HepG2 (cell line): ENCODE results near the gene NUP133. TPM values are rescaled to one million over a fixed set of nuclear protein-coding genes. Genes with fewer than 3 reads are reported as not detected.

ENCODE experiments used
- ATAC-seq: fragments of 200-7000 bp; cut with Tn5 transposase; 3 replicates; pipeline ENCODE4 v1.9.1; 2020; ENCODE audit warnings: mild to moderate bottlenecking, moderate library complexity
- BruUV-seq: library from RNA; stranded (reverse); fragments of 400-500 nt; replicated peaks from 2 replicates; lab custom pipeline; 2021; lab: Mats Ljungman, UMichigan
- CTCF ChIA-PET: fragments of 300-600 bp; formaldehyde crosslinking; extraction: SDS; loops from one replicate; lab custom pipeline; 2021; ENCODE audit warnings: low total read pairs, inconsistent platforms, low intra/inter-chr PET ratio; lab: Yijun Ruan, JAX
- POLR2A ChIA-PET: fragments of 350-600 bp; sonication (Branson Sonifier 250); formaldehyde crosslinking; loops from one replicate; lab custom pipeline; 2020; ENCODE audit warnings: antibody characterized with exemption, inconsistent platforms; lab: Yijun Ruan, JAX
- DNase-seq: peaks from one replicate; pipeline ENCODE4 v3.0.0-alpha.2; 2015; ENCODE audit warnings: low spot score
- FAIRE-seq: peaks from 3 replicates; lab custom pipeline; 2011; peaks lifted over from hg19 to GRCh38; lab: Jason Lieb, UNC
- H2AFZ ChIP-seq: one replicate; pipeline ENCODE4 v1.6.1; 2011; ENCODE audit warnings: low read length, inconsistent platforms
- H3K27ac ChIP-seq: fragments of 300-600 bp; 3 replicates; pipeline ENCODE4 v1.8.0; 2011; ENCODE audit warnings: mixed run types, mild to moderate bottlenecking, mixed read lengths, low read length, inconsistent platforms; ENCODE audit not compliant: insufficient read depth; ENCODE audit errors: extremely low read length
- H3K27me3 ChIP-seq, 2 experiments: fragments of 200-600 bp in 1 of 2; 2 replicates in 1 of 2; 3 replicates in 1 of 2; pipeline versions ENCODE4 v1.6.0 to v1.8.0; 2011; ENCODE audit warnings: low read length in 2 of 2, mild to moderate bottlenecking in 2 of 2, moderate library complexity in 2 of 2, inconsistent platforms in 1 of 2; ENCODE audit not compliant: insufficient read depth in 2 of 2, control insufficient read depth in 1 of 2
- H3K36me3 ChIP-seq, 2 experiments: fragments of 200-600 bp in 1 of 2; replicated peaks in 1 of 2; 2 replicates in 1 of 2; 3 replicates in 1 of 2; pipeline versions ENCODE4 v1.5.1 to v1.8.0; 2011; ENCODE audit warnings: low read length in 2 of 2, inconsistent platforms in 1 of 2; ENCODE audit not compliant: insufficient read depth in 2 of 2, control insufficient read depth in 1 of 2
- H3K4me1 ChIP-seq: 2 replicates; pipeline ENCODE4 v1.5.1; 2012; ENCODE audit warnings: low read length, inconsistent platforms; ENCODE audit not compliant: insufficient read depth
- H3K4me2 ChIP-seq: 2 replicates; pipeline ENCODE4 v1.6.0; 2011; ENCODE audit warnings: low read depth, low read length, inconsistent platforms
- H3K4me3 ChIP-seq, 3 experiments: fragments of 200-600 bp in 1 of 3; sonication (generic), shearing (Covaris generic) in 1 of 3; replicated peaks in 1 of 3; 2 replicates each; pipeline ENCODE4 v1.5.1; 2011 to 2016; ENCODE audit warnings: low read length in 3 of 3, inconsistent platforms in 2 of 3, low read depth in 2 of 3, mild to moderate bottlenecking in 2 of 3, control low read depth in 1 of 3, mixed read lengths in 1 of 3; ENCODE audit not compliant: insufficient read depth in 1 of 3
- H3K79me2 ChIP-seq: one replicate; pipeline ENCODE4 v1.6.1; 2011; ENCODE audit warnings: low read length, inconsistent platforms; ENCODE audit not compliant: insufficient read depth
- H3K9ac ChIP-seq: 2 replicates; pipeline ENCODE4 v1.6.0; 2011; ENCODE audit warnings: mild to moderate bottlenecking, low read depth, low read length, inconsistent platforms; ENCODE audit not compliant: insufficient read depth
- H3K9me3 ChIP-seq: 2 replicates; pipeline ENCODE4 v1.5.1; 2012; ENCODE audit warnings: mild to moderate bottlenecking, low read length
- H4K20me1 ChIP-seq: 2 replicates; pipeline ENCODE4 v1.6.0; 2011; ENCODE audit warnings: inconsistent platforms, mild to moderate bottlenecking, low read length, moderate library complexity; ENCODE audit not compliant: insufficient read depth
- KLF13 ChIP-seq: sonication (generic); formaldehyde crosslinking; IDR thresholded peaks from 2 replicates; pipeline ENCODE4 v1.4.0; 2020; ENCODE audit warnings: mild to moderate bottlenecking, missing genetic modification reagents
- SP140L ChIP-seq: sonication (generic); formaldehyde crosslinking; IDR thresholded peaks from 2 replicates; pipeline ENCODE4 v1.4.0; 2020; ENCODE audit warnings: missing genetic modification reagents, borderline replicate concordance
- WGBS: methylation state at CpG from one replicate; pipeline ENCODE4 v1.1.6; 2017; ENCODE audit warnings: low lambda C conversion rate; 5-methylcytosine and 5-hydroxymethylcytosine counted together
- in situ Hi-C: cut with HindIII; loops from 2 replicates; pipeline ENCODE4 v1.10.0; 2017; ENCODE audit warnings: low pct_unique_long_range_greater_than_20kb; ENCODE audit not compliant: extremely low pct_ligation_motif_present
- intact Hi-C: fragments of 100-400 bp; cut with micrococcal nuclease; formaldehyde crosslinking; loops from one replicate; pipeline ENCODE4 v1.10.0; 2022; ENCODE audit not compliant: unreplicated experiment
- polyA plus RNA-seq, 8 experiments: library from polyadenylated mRNA; depleted of rRNA in 3 of 8; stranded (reverse) in 7 of 8; unstranded in 1 of 8; fragments of >200 nt; fragmentation: Illumina TruSeq in 4 of 8; extraction: Trizol in 4 of 8; gene quantifications; 2 replicates each; pipeline versions ENCODE4 v1.2.1 to v1.2.3, GENCODE V29; 2011 to 2016; ENCODE audit warnings: low read depth in 4 of 8, missing spikeins in 1 of 8, mixed read lengths in 1 of 8; ENCODE audit not compliant: insufficient read depth in 1 of 8
- small RNA-seq, 3 experiments: library from RNA; depleted of rRNA; stranded (forward); fragments of <200 nt; gene quantifications; one replicate each; pipeline ENCODE3, GENCODE V24; 2012; ENCODE audit warnings: low read depth in 2 of 3, low replicate concordance in 1 of 3; ENCODE audit not compliant: insufficient read length in 3 of 3, insufficient read depth in 2 of 3
- total RNA-seq, 5 experiments: library from RNA; depleted of rRNA; stranded (reverse); fragments of >200 nt; fragmentation: Illumina TruSeq; extraction: Trizol; gene quantifications; 2 replicates each; pipeline ENCODE4 v1.2.3, GENCODE V29; 2016; ENCODE audit warnings: low read depth in 1 of 5

The NUP133 gene
- total and polyA plus RNA-seq, 2 of the 13 experiments (the other 11 are each of a cell fraction or from before 2014, with no cell fraction given): 17.7 to 45.6 TPM

- in situ Hi-C loops: no loop called here
Measured at GRCh38 chr1:229392936-229393335, 115.2 kb downstream of the NUP133 start.

More at GRCh38 chr1:229392936-229393335, 115.2 kb downstream of the NUP133 start:
- FAIRE-seq (no peak), ATAC-seq (no peak), DNase-seq (no peak)
- TF ChIP-seq SP140L (CRISPR knock-in tag): no peak
- TF ChIP-seq KLF13: no peak
- Histone ChIP-seq H4K20me1 (no peaks in the 10 kb centered on the region), H2AFZ (no peak overlapping the region), H3K36me3 (no peaks in the 10 kb centered on the region), H3K9ac (no peak overlapping the region), H3K9me3 (no peaks in the 10 kb centered on the region), H3K4me1 (no peaks in the 10 kb centered on the region), H3K4me2 (no peak overlapping the region), H3K79me2 (no peaks in the 10 kb centered on the region), H3K27ac (no peak overlapping the region), H3K27me3 (peaks cover 1 to 21% of the 10 kb centered on the region in 2 experiments; a peak in 3 of 5 replicates), H3K4me3 (no peak overlapping the region)
- WGBS: 28% methylated on average over 4 of the region's 4 CpGs
- no TSS peak for BruUV-seq
- intact Hi-C loops: no loop called here
- ChIA-PET POLR2A (no interaction called here), CTCF (no interaction called here)

Small RNAs within 50 kb of the gene (small RNA-seq; reads per million reads assigned to genes)
- gene RN7SKP276 (0 reads per million in 3 experiments), gene RNA5SP78 (0 reads per million in 3 experiments), gene RNU4-21P (0 reads per million in 3 experiments)

Other genes starting within 250 kb of the NUP133 start
- gene RAB4A, start 237.2 kb downstream of the NUP133 start, total RNA-seq (2016; rRNA removed; fragmentation: Illumina TruSeq; extraction: Trizol): 76.6 and 80.1 TPM in 2 replicates
- gene RAB4A, start 237.2 kb downstream of the NUP133 start, polyA plus RNA-seq (2011; rRNA removed): 41.6 and 56.0 TPM in 2 replicates
- 9.0 and 10.0 TPM in 2 replicates for gene CCSAP, start 165.3 kb downstream of the NUP133 start, total RNA-seq (2016; rRNA removed; fragmentation: Illumina TruSeq; extraction: Trizol)
- gene CCSAP, start 165.3 kb downstream of the NUP133 start, polyA plus RNA-seq (2011; rRNA removed): 3.1 and 3.7 TPM in 2 replicates
- 5.2 and 5.9 TPM in 2 replicates for gene ACTA1, start 74.2 kb downstream of the NUP133 start, total RNA-seq (2016; rRNA removed; fragmentation: Illumina TruSeq; extraction: Trizol)
- 1.4 and 3.0 TPM in 2 replicates for gene ACTA1, start 74.2 kb downstream of the NUP133 start, polyA plus RNA-seq (2011; rRNA removed)
- 20.1 and 28.9 TPM in 2 replicates for gene ABCB10, start 50.4 kb upstream of the NUP133 start, total RNA-seq (2016; rRNA removed; fragmentation: Illumina TruSeq; extraction: Trizol)
- 11.2 and 11.9 TPM in 2 replicates for gene ABCB10, start 50.4 kb upstream of the NUP133 start, polyA plus RNA-seq (2011; rRNA removed)
- gene TAF5L, start 117.8 kb upstream of the NUP133 start, total RNA-seq (2016; rRNA removed; fragmentation: Illumina TruSeq; extraction: Trizol): 16.8 and 18.2 TPM in 2 replicates
- 10.8 and 12.2 TPM in 2 replicates for gene TAF5L, start 117.8 kb upstream of the NUP133 start, polyA plus RNA-seq (2011; rRNA removed)
- 17.6 and 17.9 TPM in 2 replicates for gene URB2, start 117.9 kb upstream of the NUP133 start, total RNA-seq (2016; rRNA removed; fragmentation: Illumina TruSeq; extraction: Trizol)
- 3.9 and 4.0 TPM in 2 replicates for gene URB2, start 117.9 kb upstream of the NUP133 start, polyA plus RNA-seq (2011; rRNA removed)